Measurements from ENCODE around the gene CIAO3. TPM values are rescaled to one million over a fixed set of nuclear protein-coding genes. Genes with fewer than 3 reads are reported as not detected.

CIAO3 gene
- total RNA-seq, 1 experiment from 2014 or later = 50.9 TPM

DNA sequence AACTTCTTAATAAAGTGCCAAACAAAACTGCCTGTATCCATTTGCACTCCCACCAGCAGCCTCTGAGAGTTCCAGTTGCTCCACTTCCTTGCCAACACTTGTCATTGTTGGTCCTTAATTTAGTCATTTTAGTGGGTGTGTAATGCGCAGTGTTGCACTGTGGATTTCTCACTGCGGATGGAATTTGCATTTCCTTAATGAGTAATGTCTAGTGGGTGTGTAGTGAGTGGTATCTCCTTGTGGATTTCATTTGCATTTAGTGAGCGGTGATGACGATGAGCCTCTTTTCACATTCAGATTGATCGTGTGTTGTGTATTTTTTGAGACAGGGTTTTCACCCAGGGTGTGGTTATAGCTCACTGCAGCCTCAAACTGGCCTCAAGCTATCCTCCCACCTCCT lies 15.6 kb upstream of the CIAO3 start (continued):
- TF ChIP-seq, protein P1, sequence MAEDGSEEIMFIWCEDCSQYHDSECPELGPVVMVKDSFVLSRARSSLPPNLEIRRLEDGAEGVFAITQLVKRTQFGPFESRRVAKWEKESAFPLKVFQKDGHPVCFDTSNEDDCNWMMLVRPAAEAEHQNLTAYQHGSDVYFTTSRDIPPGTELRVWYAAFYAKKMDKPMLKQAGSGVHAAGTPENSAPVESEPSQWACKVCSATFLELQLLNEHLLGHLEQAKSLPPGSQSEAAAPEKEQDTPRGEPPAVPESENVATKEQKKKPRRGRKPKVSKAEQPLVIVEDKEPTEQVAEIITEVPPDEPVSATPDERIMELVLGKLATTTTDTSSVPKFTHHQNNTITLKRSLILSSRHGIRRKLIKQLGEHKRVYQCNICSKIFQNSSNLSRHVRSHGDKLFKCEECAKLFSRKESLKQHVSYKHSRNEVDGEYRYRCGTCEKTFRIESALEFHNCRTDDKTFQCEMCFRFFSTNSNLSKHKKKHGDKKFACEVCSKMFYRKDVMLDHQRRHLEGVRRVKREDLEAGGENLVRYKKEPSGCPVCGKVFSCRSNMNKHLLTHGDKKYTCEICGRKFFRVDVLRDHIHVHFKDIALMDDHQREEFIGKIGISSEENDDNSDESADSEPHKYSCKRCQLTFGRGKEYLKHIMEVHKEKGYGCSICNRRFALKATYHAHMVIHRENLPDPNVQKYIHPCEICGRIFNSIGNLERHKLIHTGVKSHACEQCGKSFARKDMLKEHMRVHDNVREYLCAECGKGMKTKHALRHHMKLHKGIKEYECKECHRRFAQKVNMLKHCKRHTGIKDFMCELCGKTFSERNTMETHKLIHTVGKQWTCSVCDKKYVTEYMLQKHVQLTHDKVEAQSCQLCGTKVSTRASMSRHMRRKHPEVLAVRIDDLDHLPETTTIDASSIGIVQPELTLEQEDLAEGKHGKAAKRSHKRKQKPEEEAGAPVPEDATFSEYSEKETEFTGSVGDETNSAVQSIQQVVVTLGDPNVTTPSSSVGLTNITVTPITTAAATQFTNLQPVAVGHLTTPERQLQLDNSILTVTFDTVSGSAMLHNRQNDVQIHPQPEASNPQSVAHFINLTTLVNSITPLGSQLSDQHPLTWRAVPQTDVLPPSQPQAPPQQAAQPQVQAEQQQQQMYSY (CRISPR knock-in tag; IDR thresholded peaks at IDR 0.05) = no peak
- no peak for TF ChIP-seq GRHL2 (CRISPR knock-in tag; IDR thresholded peaks at IDR 0.05; ENCODE audit: insufficient replicate concordance, severe bottlenecking)
- TF ChIP-seq, protein P2, sequence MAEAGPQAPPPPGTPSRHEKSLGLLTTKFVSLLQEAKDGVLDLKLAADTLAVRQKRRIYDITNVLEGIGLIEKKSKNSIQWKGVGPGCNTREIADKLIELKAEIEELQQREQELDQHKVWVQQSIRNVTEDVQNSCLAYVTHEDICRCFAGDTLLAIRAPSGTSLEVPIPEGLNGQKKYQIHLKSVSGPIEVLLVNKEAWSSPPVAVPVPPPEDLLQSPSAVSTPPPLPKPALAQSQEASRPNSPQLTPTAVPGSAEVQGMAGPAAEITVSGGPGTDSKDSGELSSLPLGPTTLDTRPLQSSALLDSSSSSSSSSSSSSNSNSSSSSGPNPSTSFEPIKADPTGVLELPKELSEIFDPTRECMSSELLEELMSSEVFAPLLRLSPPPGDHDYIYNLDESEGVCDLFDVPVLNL (CRISPR knock-in tag; IDR thresholded peaks at IDR 0.05; ENCODE audit: borderline replicate concordance, low read depth) = no peak
- TF ChIP-seq, protein P3, sequence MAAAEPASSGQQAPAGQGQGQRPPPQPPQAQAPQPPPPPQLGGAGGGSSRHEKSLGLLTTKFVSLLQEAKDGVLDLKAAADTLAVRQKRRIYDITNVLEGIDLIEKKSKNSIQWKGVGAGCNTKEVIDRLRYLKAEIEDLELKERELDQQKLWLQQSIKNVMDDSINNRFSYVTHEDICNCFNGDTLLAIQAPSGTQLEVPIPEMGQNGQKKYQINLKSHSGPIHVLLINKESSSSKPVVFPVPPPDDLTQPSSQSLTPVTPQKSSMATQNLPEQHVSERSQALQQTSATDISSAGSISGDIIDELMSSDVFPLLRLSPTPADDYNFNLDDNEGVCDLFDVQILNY (CRISPR knock-in tag; IDR thresholded peaks at IDR 0.05) = no peak
- TF ChIP-seq ZBTB43 (CRISPR knock-in tag; IDR thresholded peaks at IDR 0.05) = no peak
- TF ChIP-seq, protein P4, sequence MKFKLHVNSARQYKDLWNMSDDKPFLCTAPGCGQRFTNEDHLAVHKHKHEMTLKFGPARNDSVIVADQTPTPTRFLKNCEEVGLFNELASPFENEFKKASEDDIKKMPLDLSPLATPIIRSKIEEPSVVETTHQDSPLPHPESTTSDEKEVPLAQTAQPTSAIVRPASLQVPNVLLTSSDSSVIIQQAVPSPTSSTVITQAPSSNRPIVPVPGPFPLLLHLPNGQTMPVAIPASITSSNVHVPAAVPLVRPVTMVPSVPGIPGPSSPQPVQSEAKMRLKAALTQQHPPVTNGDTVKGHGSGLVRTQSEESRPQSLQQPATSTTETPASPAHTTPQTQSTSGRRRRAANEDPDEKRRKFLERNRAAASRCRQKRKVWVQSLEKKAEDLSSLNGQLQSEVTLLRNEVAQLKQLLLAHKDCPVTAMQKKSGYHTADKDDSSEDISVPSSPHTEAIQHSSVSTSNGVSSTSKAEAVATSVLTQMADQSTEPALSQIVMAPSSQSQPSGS (CRISPR knock-in tag; IDR thresholded peaks at IDR 0.05; ENCODE audit: borderline replicate concordance, low read depth) = no peak
- TF ChIP-seq GABPB1 (CRISPR knock-in tag; IDR thresholded peaks at IDR 0.05) = no peak
- no peak for TF ChIP-seq TEAD4 (CRISPR knock-in tag; IDR thresholded peaks at IDR 0.05)

GRCh38 chr16:754656-755055 lies 13.9 kb upstream of the CIAO3 start:
- ChIA-PET CTCF (no interaction called here), POLR2A (interaction anchor here (0.6 kb wide), 1 partner anchor 369 kb away, joined by 3 read pairs; no protein-coding TSS in a partner anchor)
- H3K4me1 Mint-ChIP-seq = peaks cover 28% of the 10 kb centered on the region
- TF ChIP-seq, protein P1 (CRISPR knock-in tag; IDR thresholded peaks at IDR 0.05) = no peak
- TF ChIP-seq TEAD1 (CRISPR knock-in tag; IDR thresholded peaks at IDR 0.05) = no peak
- TF ChIP-seq, protein P5, sequence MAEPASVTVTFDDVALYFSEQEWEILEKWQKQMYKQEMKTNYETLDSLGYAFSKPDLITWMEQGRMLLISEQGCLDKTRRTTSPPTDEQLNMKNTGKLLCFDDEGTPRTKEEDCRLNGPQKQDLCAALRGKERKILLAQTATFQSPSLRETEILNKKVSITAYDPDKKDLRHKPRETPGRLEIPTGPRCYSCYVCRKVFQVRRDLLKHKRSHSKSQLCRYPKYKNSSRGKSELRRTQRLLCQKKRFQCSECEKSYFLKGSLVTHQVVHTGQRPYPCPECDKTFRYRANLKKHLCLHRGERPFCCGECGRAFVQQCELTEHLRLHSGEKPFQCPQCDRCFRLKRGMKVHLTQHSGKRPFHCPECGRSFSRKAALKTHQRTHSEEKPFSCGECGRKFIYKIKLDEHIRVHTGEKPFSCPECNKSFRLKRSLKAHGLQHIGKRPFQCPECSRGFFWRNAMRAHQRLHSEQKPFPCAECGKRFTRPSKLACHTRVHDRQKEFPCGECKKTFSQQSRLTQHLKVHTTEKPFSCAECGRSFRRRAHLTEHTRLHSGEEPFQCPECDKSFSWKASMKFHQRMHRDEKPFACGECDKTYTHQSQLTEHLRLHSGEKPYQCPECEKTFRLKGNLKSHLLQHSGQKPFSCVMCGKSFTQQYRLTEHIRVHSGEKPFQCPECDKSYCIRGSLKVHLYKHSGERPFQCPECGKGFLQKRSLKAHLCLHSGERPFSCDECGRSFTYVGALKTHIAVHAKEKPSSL (CRISPR knock-in tag; conservative IDR thresholded peaks at IDR 0.05) = no peak
- no peak for TF ChIP-seq FOXK1 (CRISPR knock-in tag; IDR thresholded peaks at IDR 0.05)
- no peak for TF ChIP-seq TEAD4 (CRISPR knock-in tag; IDR thresholded peaks at IDR 0.05)
- no peak for TF ChIP-seq SOX15 (CRISPR knock-in tag; IDR thresholded peaks at IDR 0.05)
- no peak for TF ChIP-seq ZNF396 (CRISPR knock-in tag; IDR thresholded peaks at IDR 0.05; ENCODE audit: borderline replicate concordance)
- TF ChIP-seq, protein P4 (CRISPR knock-in tag; IDR thresholded peaks at IDR 0.05; ENCODE audit: borderline replicate concordance, low read depth) = no peak
- TF ChIP-seq TCF7 (CRISPR knock-in tag; IDR thresholded peaks at IDR 0.05; ENCODE audit: low read depth) = no peak
- no peak for TF ChIP-seq RORB (CRISPR knock-in tag; IDR thresholded peaks at IDR 0.05)

More at GRCh38 chr16:754656-755055, 13.9 kb upstream of the CIAO3 start:
- DNase-seq (ENCODE audit: low spot score) = no peak
- peaks cover 6% of the 10 kb centered on the region; the same call in 1 of the 2 replicates for H3K27me3 Mint-ChIP-seq (ENCODE audit: low read depth)
- H3K36me3 Mint-ChIP-seq = no peaks in the 10 kb centered on the region; the same call in 1 of the 2 replicates
- no peak overlapping the region for H3K27ac Mint-ChIP-seq
- no peak overlapping the region for H3K4me3 Mint-ChIP-seq
- no peak for ATAC-seq
- H3K9me3 Mint-ChIP-seq = peaks cover 5% of the 10 kb centered on the region
